Anterior cingulate cortex (tissue), 58 donors: ENCODE measurements around the gene FBXO21.
"Not testable (repeated sequence)": the region's sequence is repeated elsewhere in the genome, so short reads cannot be mapped to it uniquely, and the experiment has no call there.

Source experiments
- DNase-seq, 58 donors: peaks; one replicate each; lab custom pipeline; 2025; lab: John Stamatoyannopoulos, UW

The FBXO21 gene

GRCh38 chr12:117190210-117190781 is at the start of gene FBXO21:
Gene FBXO21 (minus strand): TSS chr12:117190470. CDS start chr12:117190456, 14 bp downstream.
- DNase-seq = peak in 57 of 58 donors; percentile 44 to 96 (median 88)

GRCh38 chr12:117236456-117237001 is 46.3 kb upstream of the FBXO21 start:
- DNase-seq = peak in 57 of 58 donors; percentile 18 to 99 (median 68)

GRCh38 chr12:117235261-117235660 is 45.0 kb upstream of the FBXO21 start:
- no peak for DNase-seq

GRCh38 chr12:117234441-117234840 is 44.2 kb upstream of the FBXO21 start:
- DNase-seq = no peak

GRCh38 chr12:117231750-117232149 is 41.5 kb upstream of the FBXO21 start:
- no peak for DNase-seq

GRCh38 chr12:117228239-117228638 is 38.0 kb upstream of the FBXO21 start:
- peak in 14 of 58 donors; percentile 5 to 37 (median 20) for DNase-seq

GRCh38 chr12:117227000-117227653 is 36.9 kb upstream of the FBXO21 start:
- DNase-seq = no peak

- no peak for DNase-seq
Observed at GRCh38 chr12:117226505-117226904, 36.2 kb upstream of the FBXO21 start.

GRCh38 chr12:117225179-117225578 is 34.9 kb upstream of the FBXO21 start:
- DNase-seq = no peak

GRCh38 chr12:117220947-117221346 is 30.7 kb upstream of the FBXO21 start:
- not testable (repeated sequence) for DNase-seq

- DNase-seq = no peak
Observed at GRCh38 chr12:117218149-117218548, 27.9 kb upstream of the FBXO21 start.

GRCh38 chr12:117216686-117217085 is 26.4 kb upstream of the FBXO21 start:
- no peak for DNase-seq

GRCh38 chr12:117214797-117215196 is 24.5 kb upstream of the FBXO21 start:
- no peak for DNase-seq

GRCh38 chr12:117213295-117213808 is 23.1 kb upstream of the FBXO21 start:
- DNase-seq = peak in 1 of 58 donors; percentile 8

GRCh38 chr12:117212563-117213190 is 22.4 kb upstream of the FBXO21 start:
- DNase-seq = peak in 55 of 58 donors; percentile 4 to 79 (median 45)

- DNase-seq = no peak
Observed at GRCh38 chr12:117210266-117210918, 20.1 kb upstream of the FBXO21 start.

- DNase-seq = peak in 1 of 58 donors; percentile 5
Observed at GRCh38 chr12:117209626-117210025, 19.4 kb upstream of the FBXO21 start.

- DNase-seq = no peak
Observed at GRCh38 chr12:117208811-117209455, 18.7 kb upstream of the FBXO21 start.

GRCh38 chr12:117208206-117208605 is 17.9 kb upstream of the FBXO21 start:
- DNase-seq = no peak

- DNase-seq = no peak
Observed at GRCh38 chr12:117207675-117208074, 17.4 kb upstream of the FBXO21 start.
